Endothelial cell of umbilical vein (primary cell): ENCODE measurements around the gene AIRE. TPM values are rescaled to one million over a fixed set of nuclear protein-coding genes. Genes with fewer than 3 reads are reported as not detected.

Experiments
- BruUV-seq: library from RNA; stranded (reverse); fragments of 400-500 nt; replicated peaks from 2 replicates; lab custom pipeline; 2021; lab: Mats Ljungman, UMichigan
- CTCF ChIA-PET: fragments of 300-600, 350-600 bp; sonication (Branson Sonifier 250); formaldehyde crosslinking; loops from one replicate; lab custom pipeline; 2021; ENCODE audit warnings: antibody characterized with exemption, inconsistent platforms; lab: Charles Lee
- POLR2A ChIA-PET: fragments of 300-600, 350-600 bp; sonication (Branson Sonifier 250); formaldehyde crosslinking; loops from one replicate; lab custom pipeline; 2021; ENCODE audit warnings: antibody characterized with exemption, inconsistent platforms; lab: Charles Lee
- DNase-seq: peaks from one replicate; pipeline ENCODE4 v3.0.0-alpha.2; 2011; ENCODE audit warnings: low read depth, low spot score
- FAIRE-seq: peaks from 2 replicates; lab custom pipeline; 2011; peaks lifted over from hg19 to GRCh38; lab: Jason Lieb, UNC
- H2AFZ ChIP-seq: 2 replicates; pipeline ENCODE4 v1.6.0; 2012; ENCODE audit warnings: low read depth, low read length, control low read depth, inconsistent platforms
- H3K27ac ChIP-seq: 2 replicates; pipeline ENCODE4 v1.5.1; 2011; ENCODE audit warnings: low read depth, mild to moderate bottlenecking, control low read depth, low read length, moderate library complexity; ENCODE audit not compliant: insufficient read depth
- H3K27me3 ChIP-seq, 2 experiments: 2 replicates each; pipeline versions ENCODE4 v1.6.0 to v1.6.1; 2011; ENCODE audit warnings: low read length in 2 of 2, mixed read lengths in 1 of 2; ENCODE audit not compliant: control insufficient read depth in 2 of 2, insufficient read depth in 2 of 2
- H3K36me3 ChIP-seq, 2 experiments: 2 replicates in 1 of 2; 3 replicates in 1 of 2; pipeline ENCODE4 v1.5.1; 2011; ENCODE audit warnings: low read length in 2 of 2, mild to moderate bottlenecking in 1 of 2, moderate library complexity in 1 of 2; ENCODE audit not compliant: control insufficient read depth in 2 of 2, insufficient read depth in 2 of 2; ENCODE audit errors: extremely low read depth in 1 of 2
- H3K4me1 ChIP-seq: 3 replicates; pipeline ENCODE4 v1.5.1; 2011; ENCODE audit warnings: mild to moderate bottlenecking, low read length; ENCODE audit not compliant: control insufficient read depth, insufficient read depth; ENCODE audit errors: extremely low read depth
- H3K4me2 ChIP-seq: 2 replicates; pipeline ENCODE4 v1.6.1; 2011; ENCODE audit warnings: low read length, control low read depth, mixed read lengths; ENCODE audit not compliant: insufficient read depth
- H3K4me3 ChIP-seq, 3 experiments: fragments of 200-600 bp in 1 of 3; sonication (generic), shearing (Covaris generic) in 1 of 3; replicated peaks in 1 of 3; 2 replicates each; pipeline ENCODE4 v1.5.1; 2011 to 2016; ENCODE audit warnings: control low read depth in 3 of 3, low read length in 3 of 3, mild to moderate bottlenecking in 2 of 3, inconsistent platforms in 1 of 3, low read depth in 1 of 3, moderate library complexity in 1 of 3; ENCODE audit not compliant: insufficient read depth in 1 of 3
- H3K79me2 ChIP-seq: 2 replicates; pipeline ENCODE4 v1.6.0; 2012; ENCODE audit warnings: low read length, inconsistent platforms; ENCODE audit not compliant: control insufficient read depth, insufficient read depth
- H3K9ac ChIP-seq: replicated peaks from 2 replicates; pipeline ENCODE3; 2011; ENCODE audit warnings: low read length, control low read depth; ENCODE audit not compliant: insufficient read depth; ENCODE audit errors: extremely low read depth
- H3K9me1 ChIP-seq: replicated peaks from 3 replicates; pipeline ENCODE4 v1.6.0; 2011; ENCODE audit warnings: mild to moderate bottlenecking, low read length; ENCODE audit not compliant: control insufficient read depth, insufficient read depth; ENCODE audit errors: extremely low read depth
- H3K9me3 ChIP-seq: replicated peaks from 2 replicates; pipeline ENCODE4 v1.5.1; 2012; ENCODE audit warnings: low read length, inconsistent platforms; ENCODE audit not compliant: control insufficient read depth, insufficient read depth
- H4K20me1 ChIP-seq: replicated peaks from 2 replicates; pipeline ENCODE3; 2011; ENCODE audit warnings: mild to moderate bottlenecking, low read length; ENCODE audit not compliant: control insufficient read depth, insufficient read depth; ENCODE audit errors: extremely low read depth
- FOS ChIP-seq: IDR thresholded peaks from 2 replicates; pipeline ENCODE4 v1.6.1; 2011; ENCODE audit warnings: mild to moderate bottlenecking, low read length, moderate library complexity, borderline replicate concordance; ENCODE audit not compliant: insufficient read depth
- MAX ChIP-seq: IDR thresholded peaks from 2 replicates; pipeline ENCODE4 v1.6.1; 2011; ENCODE audit not compliant: insufficient read depth, insufficient read length
- MYC ChIP-seq: IDR thresholded peaks from one replicate; pipeline ENCODE4 v1.6.1; 2011; ENCODE audit warnings: mild to moderate bottlenecking, low read depth, low read length
- POLR2A ChIP-seq: IDR thresholded peaks from 2 replicates; pipeline ENCODE4 v1.6.1; 2012; ENCODE audit warnings: low read depth, mild to moderate bottlenecking, control low read depth, low read length
- POLR2AphosphoS5 ChIP-seq: IDR thresholded peaks from 2 replicates; pipeline ENCODE4 v1.6.1; 2012; ENCODE audit warnings: low read depth, mild to moderate bottlenecking, control low read depth, low read length, moderate library complexity; ENCODE audit not compliant: insufficient read depth
- dilution Hi-C: fragments of 300-500 bp; cut with MboI; formaldehyde crosslinking; loops from one replicate; pipeline ENCODE4 v1.15.0; 2019; ENCODE audit warnings: low sequenced_read_pairs; ENCODE audit not compliant: extremely low pct_ligation_motif_present
- intact Hi-C: fragments of 100-400 bp; cut with micrococcal nuclease; formaldehyde crosslinking; loops from one replicate; pipeline ENCODE4 v1.10.0; 2022
- polyA plus RNA-seq, 4 experiments: library from polyadenylated mRNA; depleted of rRNA in 3 of 4; stranded (reverse) in 3 of 4; unstranded in 1 of 4; fragments of >200 nt; gene quantifications; 2 replicates each; pipeline versions ENCODE4 v1.2.1 to v1.2.3, GENCODE V29; 2011 to 2012; ENCODE audit warnings: missing spikeins in 1 of 4
- total RNA-seq: library from RNA; stranded (reverse); gene quantifications from 2 replicates; pipeline ENCODE4 v1.2.3, GENCODE V29; 2021

Gene AIRE
- total and polyA plus RNA-seq, 2 donors (not counting 3 experiments of a cell fraction or from before 2014, with no cell fraction given): 0.04 to 0.11 TPM

DNA sequence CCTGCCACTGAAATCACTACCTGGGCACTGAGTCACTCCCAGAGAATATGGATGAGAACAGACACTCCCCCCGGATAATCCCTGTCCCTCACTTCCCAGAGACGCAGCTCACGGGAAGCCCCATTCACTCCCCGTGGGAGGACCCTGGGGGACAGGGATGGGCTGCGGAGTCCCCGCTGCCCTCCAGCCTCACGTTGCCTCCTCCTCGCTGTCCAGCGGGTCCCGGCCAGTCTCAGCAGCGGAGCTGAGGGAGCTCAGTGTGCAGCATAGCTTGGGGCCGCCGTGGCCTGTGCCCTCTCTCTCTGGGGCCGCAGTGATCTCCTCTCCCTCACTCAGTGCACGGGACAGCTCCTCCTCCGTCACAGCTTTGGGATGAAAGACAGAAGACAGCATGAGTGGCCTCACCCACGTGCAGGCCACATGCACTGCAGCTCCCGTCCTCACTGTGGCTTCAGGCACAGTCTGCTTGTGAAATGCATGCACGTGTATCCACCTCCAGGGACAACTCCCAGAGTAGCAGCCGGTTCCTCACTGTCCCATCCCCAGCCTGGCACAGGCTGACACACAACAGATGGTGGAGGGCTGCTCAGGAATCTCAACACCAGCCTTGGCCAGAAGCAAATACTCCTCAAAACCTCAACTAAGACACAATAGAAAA, 46.1 kb downstream of the AIRE start:
- Histone ChIP-seq H3K9me1 (no peaks in the 10 kb centered on the region), H3K4me2 (no peak overlapping the region), H3K27me3 (no peaks in the 10 kb centered on the region), H3K9me3 (no peaks in the 10 kb centered on the region), H3K27ac (no peak overlapping the region), H3K36me3 (peaks cover 0 to 3% of the 10 kb centered on the region in 2 experiments), H4K20me1 (no peaks in the 10 kb centered on the region), H3K4me1 (no peaks in the 10 kb centered on the region), H3K4me3 (no peak overlapping the region), H3K9ac (no peak overlapping the region), H3K79me2 (no peaks in the 10 kb centered on the region), H2AFZ (no peak overlapping the region)
- ChIA-PET CTCF (interaction anchor here (0.9 to 1.5 kb wide), 2 partner anchors 27 to 34 kb away, joined by 3 to 4 read pairs; no protein-coding TSS in a partner anchor), POLR2A (no interaction called here)
- TF ChIP-seq MYC (no peak), MAX (no peak), POLR2AphosphoS5 (peak; percentile 1)
- dilution Hi-C loops: no loop called here
- FAIRE-seq (no peak), DNase-seq (no peak)
- TSS peak; percentile 22 for BruUV-seq
- intact Hi-C loops: no loop called here

DNA sequence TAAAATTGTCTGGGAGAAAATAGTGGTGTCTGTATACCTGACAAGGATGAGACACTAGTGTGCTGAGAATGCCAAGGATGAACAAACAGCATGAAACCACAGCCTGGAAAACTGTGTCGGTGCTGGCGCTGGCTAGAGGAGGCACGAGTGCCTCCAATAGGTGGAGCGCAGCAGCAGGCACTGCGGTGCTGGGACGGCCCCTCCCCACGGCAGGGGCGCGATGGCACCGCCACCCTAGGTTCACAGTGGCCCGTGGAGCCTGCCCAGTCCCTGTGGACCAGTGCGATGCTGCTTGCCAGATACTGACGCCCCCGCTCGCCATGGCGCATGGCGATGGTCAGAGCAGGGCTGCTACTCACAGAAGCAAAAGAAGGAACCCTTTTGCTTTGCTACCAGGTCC, 46.7 kb downstream of the AIRE start:
- Histone ChIP-seq H3K9ac (no peak overlapping the region), H3K79me2 (no peaks in the 10 kb centered on the region), H3K4me1 (no peaks in the 10 kb centered on the region), H3K4me2 (no peak overlapping the region), H3K4me3 (no peak overlapping the region), H3K27me3 (no peaks in the 10 kb centered on the region), H2AFZ (no peak overlapping the region), H4K20me1 (no peaks in the 10 kb centered on the region), H3K9me3 (no peaks in the 10 kb centered on the region), H3K36me3 (no peaks in the 10 kb centered on the region), H3K27ac (no peak overlapping the region), H3K9me1 (no peaks in the 10 kb centered on the region)
- no peak for FAIRE-seq
- no peak for DNase-seq
- intact Hi-C loops (no loop called here), dilution Hi-C loops (no loop called here)
- ChIA-PET POLR2A (no interaction called here), CTCF (no interaction called here)
- no TSS peak for BruUV-seq
- TF ChIP-seq MAX (no peak), FOS (no peak), POLR2A (no peak)
